Measurements from ENCODE around the gene NUCB1. TPM values are rescaled to one million over a fixed set of nuclear protein-coding genes. Genes with fewer than 3 reads are reported as not detected.

The NUCB1 gene
- total and polyA plus RNA-seq, 2 experiments from 2014 or later = 230 to 337 TPM

DNA sequence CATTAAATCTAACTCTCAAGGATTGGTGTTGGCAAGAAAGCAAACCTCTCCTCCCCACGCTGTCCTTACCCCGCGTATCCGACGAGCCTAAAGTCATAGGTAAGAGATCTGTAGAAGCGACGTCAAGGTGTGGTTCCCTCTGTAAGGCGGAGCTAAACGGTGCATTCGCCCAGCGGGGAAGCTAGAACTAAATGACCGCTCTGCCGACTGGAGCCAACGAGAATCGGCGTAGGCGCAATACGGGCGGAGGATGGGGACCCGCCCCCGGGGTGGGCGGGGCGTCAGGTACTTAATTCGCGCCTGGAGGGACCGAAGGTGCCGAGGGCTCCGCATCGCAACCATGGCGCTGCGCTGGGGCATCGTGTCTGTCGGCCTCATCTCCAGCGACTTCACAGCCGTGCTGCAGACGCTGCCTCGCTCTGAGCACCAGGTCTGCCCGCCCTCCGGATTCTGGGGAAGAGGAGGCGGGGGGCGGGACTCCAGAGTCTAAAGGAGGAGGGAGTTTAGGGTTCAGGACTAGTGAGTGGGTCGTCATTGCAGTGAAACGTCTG is 33.3 kb downstream of the NUCB1 start, which contains the start of gene DHDH:
Gene DHDH (plus strand): TSS at position 318 of the 551 bp plus-strand sequence. CDS start 23 bp downstream, at position 341.
- DNase-seq (ENCODE audit: low read depth in 1 of 2, low spot score in 1 of 2) = peak; percentile 60 to 92
- H3K4me3 ChIP-seq = peak within 1 kb of the TSS; percentile 32
- H3K36me3 ChIP-seq = no peaks in the 10 kb centered on the region
- TF ChIP-seq, protein P1, sequence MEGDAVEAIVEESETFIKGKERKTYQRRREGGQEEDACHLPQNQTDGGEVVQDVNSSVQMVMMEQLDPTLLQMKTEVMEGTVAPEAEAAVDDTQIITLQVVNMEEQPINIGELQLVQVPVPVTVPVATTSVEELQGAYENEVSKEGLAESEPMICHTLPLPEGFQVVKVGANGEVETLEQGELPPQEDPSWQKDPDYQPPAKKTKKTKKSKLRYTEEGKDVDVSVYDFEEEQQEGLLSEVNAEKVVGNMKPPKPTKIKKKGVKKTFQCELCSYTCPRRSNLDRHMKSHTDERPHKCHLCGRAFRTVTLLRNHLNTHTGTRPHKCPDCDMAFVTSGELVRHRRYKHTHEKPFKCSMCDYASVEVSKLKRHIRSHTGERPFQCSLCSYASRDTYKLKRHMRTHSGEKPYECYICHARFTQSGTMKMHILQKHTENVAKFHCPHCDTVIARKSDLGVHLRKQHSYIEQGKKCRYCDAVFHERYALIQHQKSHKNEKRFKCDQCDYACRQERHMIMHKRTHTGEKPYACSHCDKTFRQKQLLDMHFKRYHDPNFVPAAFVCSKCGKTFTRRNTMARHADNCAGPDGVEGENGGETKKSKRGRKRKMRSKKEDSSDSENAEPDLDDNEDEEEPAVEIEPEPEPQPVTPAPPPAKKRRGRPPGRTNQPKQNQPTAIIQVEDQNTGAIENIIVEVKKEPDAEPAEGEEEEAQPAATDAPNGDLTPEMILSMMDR (IDR thresholded peaks at IDR 0.05; ENCODE audit: low read depth, low read length) = no peak
- H3K9me3 ChIP-seq (ENCODE audit: low read depth) = no peaks in the 10 kb centered on the region
- H3K27ac ChIP-seq = no peak within 1 kb of the TSS
- peaks cover 9% of the 10 kb centered on the region for H3K4me1 ChIP-seq (ENCODE audit: low read depth)
- H3K27me3 ChIP-seq = peaks cover 2% of the 10 kb centered on the region

GRCh38 chr19:48934837-48935236 is 34.7 kb downstream of the NUCB1 start:
- TF ChIP-seq, protein P1 (IDR thresholded peaks at IDR 0.05; ENCODE audit: low read depth, low read length) = no peak

GRCh38 chr19:48935864-48936263 is 35.8 kb downstream of the NUCB1 start:
- DNase-seq (ENCODE audit: low read depth in 1 of 2, low spot score in 1 of 2) = no peak
- Histone ChIP-seq H3K27me3 (peaks cover 2% of the 10 kb centered on the region), H3K9me3 (ENCODE audit: low read depth) (no peaks in the 10 kb centered on the region), H3K36me3 (no peaks in the 10 kb centered on the region), H3K4me3 (no peak overlapping the region), H3K27ac (no peak overlapping the region), H3K4me1 (ENCODE audit: low read depth) (peaks cover 9% of the 10 kb centered on the region)
- TF ChIP-seq, protein P1 (IDR thresholded peaks at IDR 0.05; ENCODE audit: low read depth, low read length) = no peak

More at GRCh38 chr19:48934837-48935236, 34.7 kb downstream of the NUCB1 start:
- H3K9me3 ChIP-seq (ENCODE audit: low read depth) = no peaks in the 10 kb centered on the region
- no peaks in the 10 kb centered on the region for H3K36me3 ChIP-seq
- peaks cover 2% of the 10 kb centered on the region for H3K27me3 ChIP-seq
- H3K4me3 ChIP-seq = no peak overlapping the region
- H3K27ac ChIP-seq = no peak overlapping the region
- peaks cover 9% of the 10 kb centered on the region for H3K4me1 ChIP-seq (ENCODE audit: low read depth)
- DNase-seq (ENCODE audit: low read depth in 1 of 2, low spot score in 1 of 2) = no peak

DNA sequence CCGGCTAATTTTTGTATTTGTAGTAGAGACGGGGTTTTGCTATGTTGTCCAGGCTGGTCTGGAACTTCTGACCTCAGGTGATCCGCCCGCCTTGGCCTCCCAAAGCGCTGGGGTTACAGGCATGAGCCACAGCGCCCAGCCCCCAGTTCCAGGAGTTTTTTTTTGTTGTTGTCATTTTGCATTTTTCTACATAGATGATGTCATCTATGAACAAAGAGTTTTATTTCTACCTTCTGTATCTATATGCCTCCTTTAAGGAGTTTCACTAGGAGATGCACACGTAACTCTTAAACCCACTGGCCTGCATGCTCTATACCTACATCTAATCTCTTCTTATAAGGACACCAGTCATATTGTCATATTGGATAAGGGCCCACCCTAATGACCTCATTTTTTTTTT is 38.1 kb downstream of the NUCB1 start:
- Histone ChIP-seq H3K36me3 (no peaks in the 10 kb centered on the region), H3K27me3 (no peaks in the 10 kb centered on the region), H3K4me1 (ENCODE audit: low read depth) (peaks cover 9% of the 10 kb centered on the region), H3K4me3 (no peak overlapping the region), H3K9me3 (ENCODE audit: low read depth) (no peaks in the 10 kb centered on the region), H3K27ac (no peak overlapping the region)
- no peak for DNase-seq (ENCODE audit: low read depth in 1 of 2, low spot score in 1 of 2)
- TF ChIP-seq, protein P1 (IDR thresholded peaks at IDR 0.05; ENCODE audit: low read depth, low read length) = no peak

GRCh38 chr19:48940902-48941301 is 40.8 kb downstream of the NUCB1 start:
- no peaks in the 10 kb centered on the region for H3K36me3 ChIP-seq
- H3K27ac ChIP-seq = no peak overlapping the region
- no peaks in the 10 kb centered on the region for H3K4me1 ChIP-seq (ENCODE audit: low read depth)

More at GRCh38 chr19:48940902-48941301, 40.8 kb downstream of the NUCB1 start:
- Histone ChIP-seq H3K4me3 (no peak overlapping the region), H3K27me3 (no peaks in the 10 kb centered on the region), H3K9me3 (ENCODE audit: low read depth) (no peaks in the 10 kb centered on the region)
- DNase-seq (ENCODE audit: low read depth in 1 of 2, low spot score in 1 of 2) = no peak
- TF ChIP-seq, protein P1 (IDR thresholded peaks at IDR 0.05; ENCODE audit: low read depth, low read length) = no peak

Data from cardiac muscle cell (in vitro differentiated cells and primary cell).